Measurements from ENCODE around the gene C4B.
"Not testable (repeated sequence)": the region's sequence is repeated elsewhere in the genome, so short reads cannot be mapped to it uniquely, and the experiment has no call there.

Gene C4B

GRCh38 chr6:32035283-32036013, 20.9 kb downstream of the C4B start:
- DNase-seq (ENCODE audit: extremely low read depth in 1 of 2, low read depth in 1 of 2): not testable (repeated sequence)

- DNase-seq (ENCODE audit: extremely low read depth in 1 of 2, low read depth in 1 of 2): not testable (repeated sequence)
Observed at GRCh38 chr6:32037136-32037535, 22.5 kb downstream of the C4B start.

- DNase-seq (ENCODE audit: extremely low read depth in 1 of 2, low read depth in 1 of 2): not testable (repeated sequence)
Observed at GRCh38 chr6:32037598-32038524, 23.3 kb downstream of the C4B start, which contains the start of gene CYP21A2. CYP21A2 (plus strand) TSS chr6:32038415; CDS start chr6:32038423, 8 bp downstream.

GRCh38 chr6:32038878-32039277, 24.3 kb downstream of the C4B start:
- not testable (repeated sequence) for DNase-seq (ENCODE audit: extremely low read depth in 1 of 2, low read depth in 1 of 2)

- DNase-seq (ENCODE audit: extremely low read depth in 1 of 2, low read depth in 1 of 2): not testable (repeated sequence)
Observed at GRCh38 chr6:32039321-32040274, 25.0 kb downstream of the C4B start.

- not testable (repeated sequence) for DNase-seq (ENCODE audit: extremely low read depth in 1 of 2, low read depth in 1 of 2)
Observed at GRCh38 chr6:32040299-32041049, 25.9 kb downstream of the C4B start.

- not testable (repeated sequence) for DNase-seq (ENCODE audit: extremely low read depth in 1 of 2, low read depth in 1 of 2)
Observed at GRCh38 chr6:32041050-32041321, 26.4 kb downstream of the C4B start.

GRCh38 chr6:32041385-32041784, 26.8 kb downstream of the C4B start:
- DNase-seq (ENCODE audit: extremely low read depth in 1 of 2, low read depth in 1 of 2): not testable (repeated sequence)

- not testable (repeated sequence) for DNase-seq (ENCODE audit: extremely low read depth in 1 of 2, low read depth in 1 of 2)
Observed at GRCh38 chr6:32042276-32042675, 27.7 kb downstream of the C4B start.

GRCh38 chr6:32043589-32044380, 29.2 kb downstream of the C4B start:
- not testable (repeated sequence) for DNase-seq (ENCODE audit: extremely low read depth in 1 of 2, low read depth in 1 of 2)

- not testable (repeated sequence) for DNase-seq (ENCODE audit: extremely low read depth in 1 of 2, low read depth in 1 of 2)
Observed at GRCh38 chr6:32044916-32045315, 30.3 kb downstream of the C4B start.

- no peak for DNase-seq (ENCODE audit: extremely low read depth in 1 of 2, low read depth in 1 of 2)
Observed at GRCh38 chr6:32045811-32046449, 31.3 kb downstream of the C4B start.

GRCh38 chr6:32046450-32047083, 32.0 kb downstream of the C4B start:
- no peak for DNase-seq (ENCODE audit: extremely low read depth in 1 of 2, low read depth in 1 of 2)

- DNase-seq (ENCODE audit: extremely low read depth in 1 of 2, low read depth in 1 of 2): no peak
Observed at GRCh38 chr6:32047084-32047478, 32.5 kb downstream of the C4B start.

- no peak for DNase-seq (ENCODE audit: extremely low read depth in 1 of 2, low read depth in 1 of 2)
Observed at GRCh38 chr6:32047539-32047854, 32.9 kb downstream of the C4B start.

GRCh38 chr6:32047855-32048766, 33.5 kb downstream of the C4B start:
- DNase-seq (ENCODE audit: extremely low read depth in 1 of 2, low read depth in 1 of 2): peak; percentile 24 to 57

GRCh38 chr6:32049149-32049548, 34.6 kb downstream of the C4B start:
- not testable (repeated sequence) for DNase-seq (ENCODE audit: extremely low read depth in 1 of 2, low read depth in 1 of 2)

All from activated CD8-positive, alpha-beta memory T cell treated with anti-CD3 and anti-CD28 coated beads for 1 hour (primary cell).